K562 (cell line): ENCODE results near the gene MYMK. TPM values are rescaled to one million over a fixed set of nuclear protein-coding genes. Genes with fewer than 3 reads are reported as not detected.

Source experiments
- ATAC-seq: fragments of 200-7000 bp; cut with Tn5 transposase; 3 replicates; pipeline ENCODE4 v1.9.1; 2020; ENCODE audit warnings: moderate library complexity
- BruUV-seq: library from RNA; stranded (reverse); fragments of 400-500 nt; replicated peaks from 2 replicates; lab custom pipeline; 2021; lab: Mats Ljungman, UMichigan
- CTCF ChIA-PET: fragments of 300-600 bp; formaldehyde crosslinking; extraction: SDS; loops from one replicate; lab custom pipeline; 2021; ENCODE audit warnings: low intra/inter-chr PET ratio; lab: Yijun Ruan, JAX
- POLR2A ChIA-PET: fragments of 300-600, 350-650 bp; sonication (Branson Sonifier 250); formaldehyde crosslinking; extraction: SDS; loops from one replicate; lab custom pipeline; 2021; ENCODE audit warnings: antibody characterized with exemption, inconsistent platforms; lab: Yijun Ruan, JAX
- DNase-seq, 4 experiments: peaks; one replicate each; pipeline versions ENCODE4 v3.0.0 to v3.0.0-alpha.2; 2011 to 2018; ENCODE audit warnings: low spot score in 3 of 4, mixed read lengths in 3 of 4; ENCODE audit errors: extremely low read depth in 1 of 4
- FAIRE-seq: peaks from 2 replicates; lab custom pipeline; 2011; peaks lifted over from hg19 to GRCh38; lab: Jason Lieb, UNC
- H2AFZ ChIP-seq: 2 replicates; pipeline ENCODE4 v1.6.0; 2011; ENCODE audit warnings: low read depth, low read length, control low read depth, inconsistent platforms
- H3K27ac ChIP-seq: fragments of 200-600 bp; 3 replicates; pipeline ENCODE4 v1.8.0; 2011; ENCODE audit warnings: low read depth, mild to moderate bottlenecking, control low read depth, inconsistent platforms, low read length, moderate library complexity, mixed read lengths; ENCODE audit errors: extremely low read depth
- H3K27me3 ChIP-seq, 2 experiments: fragments of 300-600 bp in 1 of 2; 2 replicates in 1 of 2; 3 replicates in 1 of 2; pipeline versions ENCODE4 v1.6.0 to v1.8.0; 2011; ENCODE audit warnings: inconsistent platforms in 2 of 2, low read length in 2 of 2, mild to moderate bottlenecking in 1 of 2, mixed read lengths in 1 of 2, moderate library complexity in 1 of 2; ENCODE audit not compliant: control insufficient read depth in 2 of 2, insufficient read depth in 2 of 2
- H3K36me3 ChIP-seq: fragments of 300-600 bp; 3 replicates; pipeline ENCODE4 v1.8.0; 2011; ENCODE audit warnings: mild to moderate bottlenecking, low read length, inconsistent platforms; ENCODE audit not compliant: control insufficient read depth, insufficient read depth
- H3K4me1 ChIP-seq, 2 experiments: fragments of 200-600 bp in 1 of 2; replicated peaks in 1 of 2; 2 replicates in 1 of 2; 3 replicates in 1 of 2; pipeline versions ENCODE4 v1.5.1 to v1.8.0; 2011; ENCODE audit warnings: inconsistent platforms in 2 of 2, low read length in 2 of 2, mild to moderate bottlenecking in 1 of 2, mixed read lengths in 1 of 2, moderate library complexity in 1 of 2; ENCODE audit not compliant: control insufficient read depth in 2 of 2, insufficient read depth in 2 of 2
- H3K4me2 ChIP-seq: 2 replicates; pipeline ENCODE4 v1.6.1; 2011; ENCODE audit warnings: low read length, control low read depth, inconsistent platforms, mixed read lengths; ENCODE audit not compliant: insufficient read depth
- H3K4me3 ChIP-seq: fragments of 200-600 bp; sonication (generic), shearing (Covaris generic); 2 replicates; pipeline ENCODE4 v1.5.1; 2016; ENCODE audit warnings: control low read depth, inconsistent platforms
- H3K79me2 ChIP-seq: fragments of 200-600 bp; 3 replicates; pipeline ENCODE4 v1.8.0; 2011; ENCODE audit warnings: low read length, inconsistent platforms; ENCODE audit not compliant: control insufficient read depth, insufficient read depth
- H3K9ac ChIP-seq, 2 experiments: 2 replicates each; pipeline versions ENCODE4 v1.6.0 to v1.6.1; 2011; ENCODE audit warnings: low read depth in 2 of 2, low read length in 2 of 2, control low read depth in 1 of 2, inconsistent platforms in 1 of 2, mild to moderate bottlenecking in 1 of 2, mixed read lengths in 1 of 2; ENCODE audit not compliant: insufficient read depth in 1 of 2
- H3K9me1 ChIP-seq: one replicate; pipeline ENCODE4 v1.6.0; 2011; ENCODE audit warnings: inconsistent platforms, mild to moderate bottlenecking, low read length, moderate library complexity; ENCODE audit not compliant: control insufficient read depth, insufficient read depth
- H3K9me3 ChIP-seq: replicated peaks from 2 replicates; pipeline ENCODE4 v1.5.1; 2011; ENCODE audit warnings: low read depth, low read length, inconsistent platforms; ENCODE audit not compliant: control insufficient read depth, insufficient read depth
- H4K20me1 ChIP-seq: replicated peaks from 2 replicates; pipeline ENCODE4 v1.6.1; 2011; ENCODE audit warnings: low read length, inconsistent platforms, mixed read lengths; ENCODE audit not compliant: control insufficient read depth, insufficient read depth
- ARNT ChIP-seq, 2 experiments: fragments of 450-650 bp; IDR thresholded peaks; 2 replicates each; pipeline ENCODE4 v1.6.1; 2016; ENCODE audit warnings: mild to moderate bottlenecking in 1 of 2
- BCOR ChIP-seq: fragments of 450-650 bp; IDR thresholded peaks from 2 replicates; pipeline ENCODE4 v1.6.1; 2016
- CHD2 ChIP-seq: IDR thresholded peaks from 2 replicates; pipeline ENCODE4 v1.6.1; 2011; ENCODE audit warnings: low read depth, low read length
- E2F4 ChIP-seq: sonication (generic); formaldehyde crosslinking; IDR thresholded peaks from 2 replicates; pipeline ENCODE4 v1.8.0; 2022; ENCODE audit warnings: mild to moderate bottlenecking, low read depth, missing genetic modification reagents
- EWSR1 ChIP-seq: fragments of 450-650 bp; IDR thresholded peaks from 2 replicates; pipeline ENCODE4 v1.6.1; 2018; ENCODE audit warnings: borderline replicate concordance, mild to moderate bottlenecking, low read depth, moderate library complexity; ENCODE audit not compliant: partially characterized antibody
- GTF3C2 ChIP-seq: IDR thresholded peaks from 3 replicates; pipeline ENCODE4 v1.6.1; 2011; ENCODE audit warnings: borderline replicate concordance, mild to moderate bottlenecking, moderate library complexity; ENCODE audit not compliant: insufficient read length; ENCODE audit errors: extremely low read depth
- HNRNPUL1 ChIP-seq: fragments of 200-400 bp; formaldehyde crosslinking; IDR thresholded peaks from 2 replicates; pipeline ENCODE4 v1.6.1; 2017; ENCODE audit warnings: low read length
- NEUROD1 ChIP-seq: fragments of 150-350 bp; IDR thresholded peaks from 2 replicates; pipeline ENCODE4 v1.6.1; 2014; ENCODE audit warnings: borderline replicate concordance, low read length, low read depth; ENCODE audit not compliant: partially characterized antibody
- POLR2H ChIP-seq: IDR thresholded peaks from 2 replicates; pipeline ENCODE4 v1.6.1; 2016; ENCODE audit warnings: missing genetic modification characterization, low read depth, mild to moderate bottlenecking, control low read depth, missing compliant biosample characterization, moderate library complexity
- POU5F1 ChIP-seq: fragments of 150-350 bp; IDR thresholded peaks from 2 replicates; pipeline ENCODE4 v1.6.1; 2014; ENCODE audit warnings: borderline replicate concordance, low read length, low read depth, mild to moderate bottlenecking; ENCODE audit not compliant: partially characterized antibody
- RBM25 ChIP-seq: fragments of 200-400 bp; formaldehyde crosslinking; IDR thresholded peaks from 2 replicates; pipeline ENCODE4 v1.6.1; 2018; ENCODE audit warnings: low read length, low read depth, moderate library complexity; ENCODE audit not compliant: severe bottlenecking
- SMARCC2 ChIP-seq: fragments of 450-650 bp; IDR thresholded peaks from 2 replicates; pipeline ENCODE4 v1.6.1; 2017; ENCODE audit warnings: antibody characterized with exemption, moderate library complexity, mild to moderate bottlenecking, low read depth
- SPI1 ChIP-seq: IDR thresholded peaks from 2 replicates; pipeline ENCODE4 v1.6.1; 2011; ENCODE audit warnings: low read depth, low read length, control low read depth, borderline replicate concordance
- STAT5B ChIP-seq: fragments of 250-450 bp; sonication (Bioruptor Pico); IDR thresholded peaks from 2 replicates; pipeline ENCODE4 v1.8.0; 2021; ENCODE audit warnings: mild to moderate bottlenecking, inconsistent platforms
- ZFP91 ChIP-seq: sonication (generic); formaldehyde crosslinking; IDR thresholded peaks from 2 replicates; pipeline ENCODE4 v1.8.0; 2022; ENCODE audit warnings: mild to moderate bottlenecking, missing genetic modification reagents
- ZNF511 ChIP-seq: sonication (generic); formaldehyde crosslinking; IDR thresholded peaks from 2 replicates; pipeline ENCODE4 v1.8.0; 2022; ENCODE audit warnings: mild to moderate bottlenecking, missing genetic modification reagents
- ZNF766 ChIP-seq: fragments of 200-800 bp; sonication (Bioruptor generic); conservative IDR thresholded peaks from 2 replicates; pipeline ENCODE4 v1.6.1; 2016; ENCODE audit warnings: missing genetic modification characterization, missing compliant biosample characterization
- WGBS: fragments of 100-300 bp; shearing (Covaris generic); methylation state at CpG from one replicate; pipeline ENCODE4 v1.1.6; 2016; ENCODE audit warnings: low coverage, mixed read lengths; ENCODE audit not compliant: insufficient coverage; ENCODE audit errors: missing lambda C conversion rate; 5-methylcytosine and 5-hydroxymethylcytosine counted together
- in situ Hi-C: fragments of 300-500 bp; cut with MboI; formaldehyde crosslinking; loops from 4 replicates; pipeline ENCODE4 v1.15.0; 2018; ENCODE audit warnings: inconsistent platforms, mixed read lengths
- intact Hi-C: fragments of 100-400 bp; cut with micrococcal nuclease; formaldehyde crosslinking; loops from 2 replicates; pipeline ENCODE4 v1.14.2; 2022
- polyA plus RNA-seq, 8 experiments: library from polyadenylated mRNA; depleted of rRNA in 4 of 8; stranded (reverse) in 5 of 8; unstranded in 3 of 8; fragments of >200 nt; fragmentation: Nextera tagmentation in 2 of 8; fragmentation: Illumina TruSeq in 1 of 8; extraction: Ambion mirVana in 2 of 8; extraction: Trizol in 1 of 8; gene quantifications; 2 replicates each; pipeline versions ENCODE4 v1.2.1 to v1.2.3, GENCODE V29; 2011 to 2014; ENCODE audit warnings: inconsistent platforms in 1 of 8, missing spikeins in 1 of 8
- total RNA-seq, 7 experiments: library from RNA; depleted of rRNA in 6 of 7; stranded (reverse); fragments of >200 nt in 6 of 7; fragmentation: Illumina TruSeq in 2 of 7; extraction: Trizol in 2 of 7; gene quantifications; 2 replicates each; pipeline versions ENCODE4 v1.2.1 to v1.2.3, GENCODE V29; 2011 to 2021; ENCODE audit warnings: low replicate concordance in 1 of 7

Gene MYMK
- total and polyA plus RNA-seq, 9 of the 15 experiments (the other 6 are each of a cell fraction or from before 2014, with no cell fraction given), result not detected

- no peaks in the 10 kb centered on the region for H4K20me1 ChIP-seq
- no peak overlapping the region for H2AFZ ChIP-seq
- peaks cover 2% of the 10 kb centered on the region for H3K9me1 ChIP-seq
- H3K27ac ChIP-seq, result no peak overlapping the region
- CTCF ChIA-PET, result interaction anchor here (0.6 kb wide), 1 partner anchor 41 kb away, joined by 3 read pairs; no protein-coding TSS in a partner anchor
- H3K9me3 ChIP-seq, result no peaks in the 10 kb centered on the region
- in situ Hi-C loops, result no loop called here
- no peak overlapping the region for H3K9ac ChIP-seq
- no peaks in the 10 kb centered on the region for H3K79me2 ChIP-seq
- POLR2A ChIA-PET, result no interaction called here
- 24% methylated on average over 8 of the region's 8 CpGs for WGBS
- ATAC-seq, result no peak
- peaks cover 7 to 10% of the 10 kb centered on the region in 2 experiments; a peak in 3 of 5 replicates for H3K4me1 ChIP-seq
- H3K4me2 ChIP-seq, result no peak overlapping the region
- peaks cover 8 to 60% of the 10 kb centered on the region in 2 experiments; a peak in 4 of 5 replicates for H3K27me3 ChIP-seq
- no peak for DNase-seq
- no peak for FAIRE-seq
- H3K36me3 ChIP-seq, result no peaks in the 10 kb centered on the region
- H3K4me3 ChIP-seq, result no peak overlapping the region
- intact Hi-C loops, result no loop called here
- no TSS peak for BruUV-seq
- TF ChIP-seq ARNT (IDR thresholded peaks at IDR 0.05) (no peak), POU5F1 (no peak), ZNF766 (no peak), GTF3C2 (no peak), RBM25 (peak; percentile 85), POLR2H (no peak), BCOR (peak; percentile 43; the same call in 1 of the 2 replicates), SPI1 (peak; percentile 91), ZNF511 (CRISPR knock-in tag) (no peak), ZFP91 (no peak), STAT5B (CRISPR knock-in tag) (no peak), SMARCC2 (no peak), EWSR1 (no peak), HNRNPUL1 (no peak), E2F4 (no peak), CHD2 (no peak), NEUROD1 (no peak)
Measured at GRCh38 chr9:133554729-133555128, 30.0 kb upstream of the MYMK start.
